GM12878 (cell line): ENCODE data around the gene GABRR1. TPM values are rescaled to one million over a fixed set of nuclear protein-coding genes. Genes with fewer than 3 reads are reported as not detected.

Experiments
- ATAC-seq: fragments of 200-7000 bp; cut with Tn5 transposase; 3 replicates; pipeline ENCODE4 v1.9.1; 2020; ENCODE audit warnings: mild to moderate bottlenecking, moderate library complexity
- BruUV-seq: library from RNA; stranded (reverse); fragments of 400-500 nt; replicated peaks from 2 replicates; lab custom pipeline; 2021; lab: Mats Ljungman, UMichigan
- CTCF ChIA-PET: fragments of 300-600 bp; sonication (Branson Sonifier 250); formaldehyde crosslinking; extraction: SDS; loops from one replicate; lab custom pipeline; 2021; ENCODE audit warnings: inconsistent platforms; lab: Yijun Ruan, JAX
- POLR2A ChIA-PET: fragments of 350-600 bp; formaldehyde crosslinking; extraction: SDS; loops from one replicate; lab custom pipeline; 2021; ENCODE audit warnings: inconsistent platforms; lab: Charles Lee
- RAD21 ChIA-PET: fragments of 300-600 bp; sonication (Branson Sonifier 250); formaldehyde crosslinking; loops from one replicate; lab custom pipeline; 2023; ENCODE audit warnings: antibody characterized with exemption; ENCODE audit not compliant: unreplicated experiment; lab: Charles Lee
- SMC1A ChIA-PET: fragments of 300-600 bp; sonication (Branson Sonifier 250); formaldehyde crosslinking; loops from one replicate; lab custom pipeline; 2023; ENCODE audit not compliant: unreplicated experiment, uncharacterized antibody; lab: Charles Lee
- DNase-seq: peaks from one replicate; pipeline ENCODE4 v3.0.0-alpha.2; 2011; ENCODE audit warnings: low read depth, low spot score
- FAIRE-seq: peaks from 3 replicates; lab custom pipeline; 2011; peaks lifted over from hg19 to GRCh38; lab: Jason Lieb, UNC
- H2AFZ ChIP-seq: 2 replicates; pipeline ENCODE4 v1.6.0; 2011; ENCODE audit warnings: low read depth, low read length, control low read depth; ENCODE audit not compliant: control insufficient read depth
- H3K27ac ChIP-seq: 2 replicates; pipeline ENCODE4 v1.5.1; 2011; ENCODE audit warnings: control low read depth; ENCODE audit not compliant: control insufficient read depth, insufficient read depth
- H3K27me3 ChIP-seq, 2 experiments: replicated peaks in 1 of 2; 2 replicates each; pipeline versions ENCODE4 v1.6.0 to v1.6.1; 2011; ENCODE audit warnings: low read length in 1 of 2; ENCODE audit not compliant: control insufficient read depth in 2 of 2, insufficient read depth in 2 of 2
- H3K36me3 ChIP-seq, 2 experiments: 2 replicates each; pipeline ENCODE4 v1.5.1; 2011; ENCODE audit warnings: low read length in 1 of 2; ENCODE audit not compliant: control insufficient read depth in 2 of 2, insufficient read depth in 2 of 2
- H3K4me1 ChIP-seq: 2 replicates; pipeline ENCODE4 v1.6.1; 2011; ENCODE audit warnings: mild to moderate bottlenecking, low read length, moderate library complexity, mixed read lengths; ENCODE audit not compliant: control insufficient read depth, insufficient read depth
- H3K4me2 ChIP-seq: 2 replicates; pipeline ENCODE4 v1.6.0; 2011; ENCODE audit warnings: control low read depth; ENCODE audit not compliant: control insufficient read depth, insufficient read depth
- H3K4me3 ChIP-seq: fragments of 200-600 bp; sonication (generic); 2 replicates; pipeline ENCODE4 v1.5.1; 2016
- H3K79me2 ChIP-seq: 2 replicates; pipeline ENCODE4 v1.6.0; 2011; ENCODE audit warnings: low read length; ENCODE audit not compliant: control insufficient read depth, insufficient read depth
- H3K9ac ChIP-seq: 2 replicates; pipeline ENCODE4 v1.8.0; 2011; ENCODE audit warnings: low read length, control low read depth, mixed read lengths; ENCODE audit not compliant: control insufficient read depth, insufficient read depth
- H3K9me3 ChIP-seq: replicated peaks from 3 replicates; pipeline ENCODE4 v1.5.1; 2011; ENCODE audit warnings: mild to moderate bottlenecking, low read length; ENCODE audit not compliant: control insufficient read depth, insufficient read depth
- H4K20me1 ChIP-seq: 2 replicates; pipeline ENCODE4 v1.6.0; 2011; ENCODE audit not compliant: control insufficient read depth, insufficient read depth
- DPF2 ChIP-seq: fragments of 450-650 bp; IDR thresholded peaks from 2 replicates; pipeline ENCODE4 v1.6.1; 2017; ENCODE audit warnings: mild to moderate bottlenecking
- NR2F1 ChIP-seq: fragments of 450-650 bp; conservative IDR thresholded peaks from 2 replicates; pipeline ENCODE4 v1.6.1; 2017; ENCODE audit warnings: mild to moderate bottlenecking
- RELB ChIP-seq: fragments of 450-650 bp; IDR thresholded peaks from 2 replicates; pipeline ENCODE4 v1.6.1; 2017; ENCODE audit warnings: low read depth, mild to moderate bottlenecking, moderate library complexity
- ZBTB11 ChIP-seq: fragments of 450-650 bp; formaldehyde crosslinking; IDR thresholded peaks from 2 replicates; pipeline ENCODE4 v1.5.0; 2022; ENCODE audit warnings: mild to moderate bottlenecking, missing genetic modification characterization
- WGBS: methylation state at CpG from one replicate; pipeline ENCODE4 v1.1.6; 2016; ENCODE audit warnings: low lambda C conversion rate; ENCODE audit not compliant: insufficient replicate concordance, insufficient coverage; ENCODE audit errors: missing lambda C conversion rate; 5-methylcytosine and 5-hydroxymethylcytosine counted together
- in situ Hi-C: fragments of 300-500 bp; cut with MboI; formaldehyde crosslinking; loops from 9 replicates; pipeline ENCODE4 v1.14.3; 2018; ENCODE audit warnings: mixed read lengths
- intact Hi-C: fragments of 100-400 bp; cut with micrococcal nuclease; formaldehyde crosslinking; loops from one replicate; pipeline ENCODE4 v1.14.2; 2022; ENCODE audit not compliant: unreplicated experiment
- polyA plus RNA-seq, 11 experiments: library from polyadenylated mRNA; depleted of rRNA in 4 of 11; unstranded in 6 of 11; stranded (reverse) in 5 of 11; fragments of >200 nt; fragmentation: Nextera tagmentation in 4 of 11; fragmentation: Illumina TruSeq in 1 of 11; extraction: Ambion mirVana in 4 of 11; extraction: Trizol in 1 of 11; gene quantifications; 1 replicate in 1 of 11; 2 replicates in 10 of 11; pipeline versions ENCODE4 v1.2.1 to v1.2.3, GENCODE V29; 2011 to 2016; ENCODE audit warnings: inconsistent platforms in 2 of 11, missing spikeins in 2 of 11, low read depth in 1 of 11
- total RNA-seq, 4 experiments: library from RNA; depleted of rRNA in 3 of 4; stranded (reverse); fragments of >200 nt in 3 of 4; fragmentation: Illumina TruSeq in 1 of 4; extraction: Trizol in 1 of 4; gene quantifications; 2 replicates each; pipeline versions ENCODE4 v1.2.1 to v1.2.3, GENCODE V29; 2013 to 2021

The GABRR1 gene
- total and polyA plus RNA-seq, 10 of the 15 experiments (the other 5 are each of a cell fraction or from before 2014, with no cell fraction given) = not detected

- TF ChIP-seq ZBTB11 = no peak
- no peak for TF ChIP-seq RELB
- no peak for TF ChIP-seq DPF2
Observed at GRCh38 chr6:89173634-89174033, 43.5 kb downstream of the GABRR1 start (continued).

DNA sequence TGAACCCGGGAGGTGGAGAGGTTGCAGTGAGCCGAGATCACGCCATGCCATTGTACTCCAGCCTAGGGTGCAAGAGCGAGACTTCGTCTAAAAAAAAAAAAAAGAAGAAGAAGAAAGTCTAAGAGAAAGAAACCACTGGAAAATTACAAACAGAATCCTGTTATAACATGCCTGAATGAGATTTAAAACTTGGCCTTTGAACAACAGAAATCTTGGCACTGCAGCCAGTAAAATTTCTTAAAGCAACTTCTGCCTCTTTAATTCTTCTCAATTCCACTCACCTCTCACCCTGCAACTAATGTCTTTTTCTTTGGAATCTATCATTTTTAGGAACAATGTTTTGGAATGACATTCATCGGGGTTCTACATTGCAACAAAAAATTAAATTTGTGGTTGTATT lies 45.0 kb downstream of the GABRR1 start:
- H3K27me3 ChIP-seq = no peaks in the 10 kb centered on the region
- CTCF ChIA-PET = no interaction called here
- H3K36me3 ChIP-seq = no peaks in the 10 kb centered on the region
- H3K79me2 ChIP-seq = no peaks in the 10 kb centered on the region
- no peak overlapping the region for H3K9ac ChIP-seq
- no peak for TF ChIP-seq NR2F1
- BruUV-seq = no TSS peak
- intact Hi-C loops (no loop called here), in situ Hi-C loops (no loop called here)
- 75% methylated on average over 4 of the region's 6 CpGs for WGBS
- POLR2A ChIA-PET = no interaction called here
- H4K20me1 ChIP-seq = no peaks in the 10 kb centered on the region
- no peak overlapping the region for H2AFZ ChIP-seq
- no peak overlapping the region for H3K4me2 ChIP-seq
- H3K4me3 ChIP-seq = no peak overlapping the region
- RAD21 ChIA-PET = no interaction called here
- no peak overlapping the region for H3K27ac ChIP-seq
- SMC1A ChIA-PET = no interaction called here
- H3K4me1 ChIP-seq = no peaks in the 10 kb centered on the region
- no peak for ATAC-seq
- DNase-seq = no peak
- H3K9me3 ChIP-seq = no peaks in the 10 kb centered on the region
- FAIRE-seq = no peak
